OCI-LY7 (cell line): ENCODE data around the gene DIP2C. TPM values are rescaled to one million over a fixed set of nuclear protein-coding genes. Genes with fewer than 3 reads are reported as not detected.

Source experiments
- BruUV-seq: library from RNA; stranded (reverse); fragments of 400-500 nt; replicated peaks from 2 replicates; lab custom pipeline; 2021; lab: Mats Ljungman, UMichigan
- CTCF ChIA-PET: fragments of 300-600 bp; sonication (Branson Sonifier 250); formaldehyde crosslinking; loops from one replicate; lab custom pipeline; 2022; ENCODE audit warnings: antibody characterized with exemption; ENCODE audit not compliant: unreplicated experiment; lab: Charles Lee
- POLR2A ChIA-PET: fragments of 300-600 bp; sonication (Branson Sonifier 250); formaldehyde crosslinking; loops from one replicate; lab custom pipeline; 2022; ENCODE audit warnings: antibody characterized with exemption; lab: Charles Lee
- DNase-seq: peaks from one replicate; pipeline ENCODE4 v3.0.0-alpha.2; 2015; ENCODE audit warnings: low spot score
- H2AFZ ChIP-seq: fragments of 200-600 bp; sonication (generic), shearing (Covaris generic); 2 replicates; pipeline ENCODE4 v1.6.1; 2014; ENCODE audit warnings: mild to moderate bottlenecking, antibody characterized with exemption, low read length, moderate library complexity
- H3K27ac ChIP-seq: fragments of 200-600 bp; sonication (generic); 2 replicates; pipeline ENCODE4 v1.5.1; 2014; ENCODE audit warnings: mixed run types, low read depth, mild to moderate bottlenecking, moderate library complexity, low read length, inconsistent platforms; ENCODE audit not compliant: poor library complexity, severe bottlenecking
- H3K36me3 ChIP-seq: fragments of 200-600 bp; sonication (generic); 2 replicates; pipeline ENCODE4 v1.6.1; 2014; ENCODE audit warnings: mild to moderate bottlenecking, antibody characterized with exemption, low read length, moderate library complexity, mixed read lengths; ENCODE audit not compliant: insufficient read depth
- H3K4me1 ChIP-seq: fragments of 200-600 bp; sonication (generic); 2 replicates; pipeline ENCODE4 v1.5.1; 2014; ENCODE audit warnings: mild to moderate bottlenecking, low read length; ENCODE audit not compliant: insufficient read depth, poor library complexity, severe bottlenecking
- H3K4me2 ChIP-seq: fragments of 200-600 bp; sonication (generic); 2 replicates; pipeline ENCODE4 v1.6.1; 2014; ENCODE audit warnings: mild to moderate bottlenecking, low read length
- H3K4me3 ChIP-seq: fragments of 200-600 bp; sonication (generic); 2 replicates; pipeline ENCODE4 v1.5.1; 2014; ENCODE audit warnings: mild to moderate bottlenecking, low read depth, low read length; ENCODE audit not compliant: poor library complexity, severe bottlenecking
- H3K79me2 ChIP-seq: fragments of 200-600 bp; sonication (generic); 2 replicates; pipeline ENCODE4 v1.6.1; 2016; ENCODE audit warnings: low read depth, mild to moderate bottlenecking, low read length, moderate library complexity, mixed read lengths; ENCODE audit not compliant: insufficient read depth
- H3K9me2 ChIP-seq: fragments of 200-600 bp; sonication (generic); 2 replicates; pipeline ENCODE4 v1.6.1; 2016; ENCODE audit warnings: mild to moderate bottlenecking, low read length, mixed read lengths; ENCODE audit not compliant: insufficient read depth
- H3K9me3 ChIP-seq: fragments of 200-600 bp; sonication (generic); 2 replicates; pipeline ENCODE4 v1.6.1; 2014; ENCODE audit warnings: mild to moderate bottlenecking, mixed run types, low read length, mixed read lengths
- H4K20me1 ChIP-seq: fragments of 200-600 bp; sonication (generic); 2 replicates; pipeline ENCODE4 v1.6.1; 2014; ENCODE audit warnings: mild to moderate bottlenecking, antibody characterized with exemption, low read length, moderate library complexity, mixed read lengths; ENCODE audit not compliant: insufficient read depth
- CTCF ChIP-seq: fragments of 200-600 bp; sonication (generic); conservative IDR thresholded peaks from 2 replicates; pipeline ENCODE4 v1.5.1; 2014; ENCODE audit warnings: mild to moderate bottlenecking, antibody characterized with exemption, low read length, moderate library complexity, mixed read lengths
- EZH2phosphoT487 ChIP-seq: fragments of 200-600 bp; sonication (generic); IDR thresholded peaks from 2 replicates; pipeline ENCODE4 v1.6.1; 2018; ENCODE audit warnings: low read depth, borderline replicate concordance, mild to moderate bottlenecking, mixed run types, antibody characterized with exemption, low read length, moderate library complexity, mixed read lengths
- intact Hi-C: fragments of 100-400 bp; cut with micrococcal nuclease; formaldehyde crosslinking; loops from one replicate; pipeline ENCODE4 v1.10.0; 2022; ENCODE audit not compliant: unreplicated experiment
- total RNA-seq, 2 experiments: library from RNA; depleted of rRNA in 1 of 2; stranded (reverse); fragments of >200 nt in 1 of 2; shearing (Covaris generic) in 1 of 2; gene quantifications; 2 replicates each; pipeline ENCODE4 v1.2.3, GENCODE V29; 2014 to 2022

Gene DIP2C
- total RNA-seq, 2 experiments from 2014 or later, result 10.9 to 29.5 TPM

DNA sequence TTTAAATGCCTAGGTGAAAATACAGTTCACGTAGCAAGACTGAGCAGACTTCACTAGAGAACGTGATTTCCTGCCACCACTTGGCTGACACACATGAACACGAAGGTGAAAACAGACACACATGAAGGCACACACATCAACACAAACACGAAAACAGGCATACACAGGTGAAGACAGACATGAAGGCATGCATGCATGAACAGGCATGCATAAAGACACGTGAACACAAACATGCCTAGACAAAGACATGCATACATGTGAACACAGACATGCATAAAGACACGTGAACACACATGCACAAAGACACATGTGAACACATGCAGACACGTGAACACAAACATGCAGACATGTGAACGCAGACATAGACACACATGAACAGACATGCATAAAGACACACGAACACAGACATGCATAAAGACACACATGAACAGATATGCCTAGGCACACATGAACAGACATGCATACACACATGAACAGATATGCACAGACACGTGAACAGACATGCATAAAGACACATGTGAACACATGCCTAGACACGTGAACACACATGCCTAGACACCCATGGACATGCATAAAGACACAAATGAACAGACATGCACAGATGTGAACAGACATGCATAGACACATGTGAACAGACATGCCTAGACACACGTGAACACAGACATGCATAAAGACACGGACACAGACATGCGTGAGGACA, 311.1 kb downstream of the DIP2C start:
- TF ChIP-seq EZH2phosphoT487 (no peak), CTCF (no peak)
- CTCF ChIA-PET, result interaction anchor here (0.5 kb wide), 1 partner anchor 47 kb away, joined by 3 read pairs; no protein-coding TSS in a partner anchor

GRCh38 chr10:377228-377627, 312.2 kb downstream of the DIP2C start:
- CTCF ChIA-PET, result no interaction called here
- Histone ChIP-seq H3K4me3 (no peak overlapping the region), H3K79me2 (no peaks in the 10 kb centered on the region), H3K4me2 (no peak overlapping the region), H3K9me2 (no peaks in the 10 kb centered on the region), H3K27ac (no peak overlapping the region), H3K9me3 (no peaks in the 10 kb centered on the region), H3K4me1 (no peaks in the 10 kb centered on the region), H4K20me1 (no peaks in the 10 kb centered on the region), H2AFZ (no peak overlapping the region), H3K36me3 (peaks cover 71% of the 10 kb centered on the region)
- no peak for DNase-seq
- intact Hi-C loops, result no loop called here
- BruUV-seq, result no TSS peak
- TF ChIP-seq CTCF (no peak), EZH2phosphoT487 (no peak)
- POLR2A ChIA-PET, result interaction anchor here (0.6 kb wide), 1 partner anchor 136 kb away, joined by 4 read pairs; no protein-coding TSS in a partner anchor

More for the DNA sequence above, 311.1 kb downstream of the DIP2C start:
- Histone ChIP-seq H3K4me3 (no peak overlapping the region), H3K4me2 (no peak overlapping the region), H2AFZ (no peak overlapping the region), H3K4me1 (no peaks in the 10 kb centered on the region), H3K79me2 (no peaks in the 10 kb centered on the region), H3K9me3 (no peaks in the 10 kb centered on the region), H3K9me2 (no peaks in the 10 kb centered on the region), H3K27ac (no peak overlapping the region), H3K36me3 (peaks cover 81% of the 10 kb centered on the region), H4K20me1 (no peaks in the 10 kb centered on the region)
- POLR2A ChIA-PET, result interaction anchor here (0.7 kb wide), 1 partner anchor 19 kb away, joined by 3 read pairs; no protein-coding TSS in a partner anchor
- no peak for DNase-seq
- intact Hi-C loops, result no loop called here
- no TSS peak for BruUV-seq
